Activated CD8-positive, alpha-beta memory T cell treated with anti-CD3 and anti-CD28 coated beads, Interleukin-2, amount 50 U/mL, for 1 hour (primary cell): ENCODE results near the gene NOS1.

ENCODE experiments used
- DNase-seq: peaks from one replicate; pipeline ENCODE4 v3.0.0-alpha.2; 2020; ENCODE audit errors: extremely low read depth

The NOS1 gene

DNA sequence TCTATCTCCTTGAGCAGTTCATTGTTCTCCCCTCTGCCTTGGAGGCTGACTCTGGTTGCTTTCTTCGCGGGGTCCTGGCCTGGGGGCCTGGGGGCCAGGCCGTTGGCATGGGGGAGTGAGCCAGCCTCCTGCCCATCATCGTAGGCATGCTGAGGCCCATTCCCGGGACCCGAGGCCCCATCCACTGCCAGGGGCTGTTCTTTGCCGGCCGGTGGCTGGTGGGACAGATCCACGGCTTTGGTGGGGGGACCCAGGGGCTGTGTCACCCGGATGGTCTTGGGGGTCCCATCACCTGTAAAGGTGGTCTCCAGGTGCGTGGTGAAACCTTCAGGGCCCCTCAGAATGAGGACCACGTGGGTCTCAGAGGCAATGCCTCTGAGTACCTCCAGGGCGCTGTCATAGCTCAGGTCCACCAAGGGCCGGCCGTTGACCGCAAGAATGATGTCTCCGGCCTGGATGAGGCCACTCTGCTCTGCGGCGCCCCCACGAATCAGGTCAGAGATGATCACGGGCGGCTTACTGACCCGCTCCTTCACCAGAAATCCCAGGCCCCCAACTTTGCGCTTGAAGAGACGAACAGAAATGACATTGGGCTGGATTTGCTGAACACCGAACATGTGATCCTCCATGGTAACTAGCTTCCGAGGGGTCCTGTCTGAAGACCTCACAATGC is 30.8 kb downstream of the NOS1 start:
- DNase-seq: no peak

DNA sequence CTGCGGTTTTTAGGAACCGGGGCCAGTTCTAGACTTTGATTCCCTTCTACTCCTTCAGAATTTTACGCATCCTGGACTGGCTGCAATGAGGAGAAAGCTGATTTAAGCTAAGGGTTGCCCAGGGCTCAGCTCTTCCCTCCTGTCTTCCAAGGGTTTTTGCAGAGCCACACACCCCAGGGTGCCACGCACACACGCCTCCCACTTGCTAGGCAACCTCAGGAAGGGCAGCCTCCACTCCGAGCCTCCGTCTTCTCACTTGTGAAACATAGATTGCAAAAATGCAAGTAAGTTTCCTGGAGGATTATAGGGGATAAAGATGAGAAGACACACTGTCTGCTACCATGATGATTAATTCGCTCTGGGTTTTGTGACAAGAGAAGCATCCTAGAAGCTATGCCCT is 31.7 kb downstream of the NOS1 start:
- DNase-seq: no peak

DNA sequence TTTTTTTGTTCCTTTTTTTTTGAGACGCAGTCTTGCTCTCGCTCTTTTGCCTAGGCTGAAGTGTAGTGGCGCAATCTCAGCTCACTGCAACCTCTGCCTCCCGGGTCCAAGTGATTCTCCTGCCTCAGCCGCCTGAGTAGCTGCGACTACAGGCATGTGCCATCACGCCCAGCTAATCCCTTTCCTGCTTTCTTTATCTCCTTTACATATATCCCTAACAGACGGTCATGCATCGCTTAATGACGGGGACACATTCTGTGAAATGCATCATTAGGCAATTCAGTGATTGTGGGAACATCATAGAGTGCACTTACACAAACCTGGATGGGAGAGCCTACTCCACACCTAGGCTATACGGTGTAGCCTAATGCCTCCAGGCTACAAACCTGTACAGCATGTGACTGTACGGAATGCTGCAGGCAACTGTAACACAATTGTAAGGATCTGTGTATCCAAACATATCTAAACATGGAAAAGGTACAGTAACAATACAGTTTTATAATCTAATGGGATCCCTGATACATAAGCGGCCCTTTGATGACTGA is 32.8 kb downstream of the NOS1 start:
- no peak for DNase-seq

- DNase-seq: no peak
These were observed 39.0 kb downstream of the NOS1 start for GRCh38 chr12:117322428-117322827.

DNA sequence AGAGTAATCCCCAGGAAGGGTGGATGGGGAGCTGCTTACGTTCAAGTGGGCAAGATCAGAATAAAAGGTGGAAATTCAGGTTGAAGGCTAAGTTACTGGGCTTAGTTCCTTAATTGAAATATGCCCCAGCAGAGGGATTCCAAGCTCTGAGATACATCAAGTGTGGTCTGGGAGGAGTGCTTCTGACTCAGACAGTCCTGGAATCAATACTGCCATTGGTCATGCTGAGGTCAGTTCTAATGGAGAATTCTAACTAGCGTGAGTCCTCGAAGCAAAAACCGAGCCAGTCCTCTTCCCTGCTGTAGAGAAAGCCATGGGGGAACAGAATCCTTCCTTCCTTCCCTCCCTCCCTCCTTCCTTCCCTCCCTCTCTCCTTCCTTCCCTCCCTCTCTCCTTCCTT is 39.9 kb downstream of the NOS1 start:
- no peak for DNase-seq

- DNase-seq: no peak
These were observed 42.8 kb downstream of the NOS1 start for GRCh38 chr12:117318591-117318990.

- DNase-seq: no peak
These were observed 45.1 kb downstream of the NOS1 start for GRCh38 chr12:117316336-117316735.

DNA sequence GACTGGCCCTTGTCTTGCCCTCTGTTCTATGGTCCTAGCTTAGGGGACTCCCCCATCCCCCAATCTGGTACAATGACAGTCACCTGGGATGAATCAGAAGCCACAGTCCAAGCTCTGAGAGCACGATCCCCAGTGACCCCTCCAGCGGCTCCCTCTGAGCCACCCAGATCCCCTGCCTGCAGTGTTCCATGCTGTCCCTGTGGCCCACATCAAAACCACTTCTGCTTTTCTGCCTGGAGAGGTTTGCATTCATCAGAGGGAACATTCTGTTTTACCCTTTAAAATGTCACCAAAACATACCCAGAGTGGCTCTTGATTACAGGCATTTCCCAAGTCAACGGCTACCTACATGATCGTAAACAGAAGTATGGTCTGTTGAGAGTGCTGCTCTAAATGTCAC is 47.5 kb downstream of the NOS1 start:
- no peak for DNase-seq

- DNase-seq: no peak
These were observed 48.7 kb downstream of the NOS1 start for GRCh38 chr12:117312770-117313169.

DNA sequence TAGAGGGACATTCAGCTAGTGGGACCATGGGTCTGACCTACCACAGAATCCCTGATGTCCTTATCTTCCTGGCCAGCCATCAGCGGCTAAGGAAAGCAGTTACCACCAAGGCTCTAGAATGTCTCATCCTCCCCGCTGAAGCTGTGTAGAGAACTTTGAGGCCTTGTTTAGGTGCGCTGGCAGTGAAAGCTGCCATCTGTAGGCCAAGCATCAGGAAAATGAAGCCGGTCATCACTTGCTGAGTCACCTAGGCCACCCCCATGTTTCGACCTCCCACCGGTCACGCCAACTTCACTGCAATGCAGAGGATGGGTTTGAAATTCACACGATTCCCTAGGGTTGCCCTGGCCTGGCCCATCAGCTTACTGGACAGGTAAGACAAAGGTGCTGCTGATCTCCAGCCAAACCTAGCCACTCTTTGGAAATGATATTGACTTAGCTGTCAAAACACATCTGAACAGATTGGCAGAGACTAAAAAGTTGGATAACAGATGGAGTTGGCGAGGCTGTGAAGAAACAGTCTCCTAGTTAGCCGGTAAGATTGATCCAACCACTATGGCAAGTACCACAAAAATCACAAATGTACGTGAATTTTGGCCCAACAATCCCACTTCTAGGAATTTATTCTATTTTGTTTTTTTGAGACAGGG is 52.0 kb downstream of the NOS1 start:
- DNase-seq: no peak

GRCh38 chr12:117300174-117300573 is 61.3 kb downstream of the NOS1 start:
- no peak for DNase-seq

- no peak for DNase-seq
These were observed 62.7 kb downstream of the NOS1 start for GRCh38 chr12:117298648-117299225.

GRCh38 chr12:117298191-117298590 is 63.2 kb downstream of the NOS1 start:
- DNase-seq: no peak

- no peak for DNase-seq
These were observed 67.2 kb downstream of the NOS1 start for GRCh38 chr12:117294189-117294603.

DNA sequence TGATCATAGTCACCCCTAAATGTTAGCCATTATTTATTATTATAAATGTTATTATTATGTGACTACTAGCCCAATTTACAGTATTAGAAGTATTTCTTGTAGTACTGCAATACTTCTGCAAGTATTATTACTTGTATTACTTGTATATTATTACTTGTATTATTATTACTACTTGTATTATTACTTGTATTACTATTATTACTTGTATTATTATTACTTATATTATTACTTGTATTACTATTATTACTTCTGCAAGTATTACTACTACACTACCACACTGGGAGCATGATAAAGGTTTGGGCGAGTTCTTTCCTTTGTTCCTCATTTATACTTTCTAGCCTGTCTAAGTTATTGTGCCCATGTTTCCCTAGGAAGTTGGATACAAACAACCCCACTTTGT is 67.9 kb downstream of the NOS1 start:
- no peak for DNase-seq

DNA sequence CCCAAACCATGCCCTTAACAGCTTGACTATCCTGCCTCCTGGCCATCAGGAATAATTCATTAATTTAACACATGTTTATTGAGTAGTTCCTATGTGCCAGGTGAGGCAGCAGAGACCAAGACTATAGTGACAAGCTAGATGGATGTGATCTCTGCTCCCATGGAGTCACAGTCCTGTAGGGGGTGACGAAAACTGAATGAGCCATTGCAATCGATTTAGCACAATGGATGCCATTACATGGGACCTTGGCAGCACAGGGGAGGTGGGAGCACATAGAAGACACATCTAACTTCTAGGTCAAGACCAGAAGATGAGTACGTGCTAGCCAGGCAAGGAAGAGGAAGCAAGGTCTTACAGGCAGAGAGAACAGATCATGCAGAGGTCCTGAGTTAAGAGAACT is 68.7 kb downstream of the NOS1 start:
- no peak for DNase-seq

- no peak for DNase-seq
These were observed 77.3 kb downstream of the NOS1 start for GRCh38 chr12:117284140-117284539.

GRCh38 chr12:117282490-117282889 is 78.9 kb downstream of the NOS1 start:
- no peak for DNase-seq

DNA sequence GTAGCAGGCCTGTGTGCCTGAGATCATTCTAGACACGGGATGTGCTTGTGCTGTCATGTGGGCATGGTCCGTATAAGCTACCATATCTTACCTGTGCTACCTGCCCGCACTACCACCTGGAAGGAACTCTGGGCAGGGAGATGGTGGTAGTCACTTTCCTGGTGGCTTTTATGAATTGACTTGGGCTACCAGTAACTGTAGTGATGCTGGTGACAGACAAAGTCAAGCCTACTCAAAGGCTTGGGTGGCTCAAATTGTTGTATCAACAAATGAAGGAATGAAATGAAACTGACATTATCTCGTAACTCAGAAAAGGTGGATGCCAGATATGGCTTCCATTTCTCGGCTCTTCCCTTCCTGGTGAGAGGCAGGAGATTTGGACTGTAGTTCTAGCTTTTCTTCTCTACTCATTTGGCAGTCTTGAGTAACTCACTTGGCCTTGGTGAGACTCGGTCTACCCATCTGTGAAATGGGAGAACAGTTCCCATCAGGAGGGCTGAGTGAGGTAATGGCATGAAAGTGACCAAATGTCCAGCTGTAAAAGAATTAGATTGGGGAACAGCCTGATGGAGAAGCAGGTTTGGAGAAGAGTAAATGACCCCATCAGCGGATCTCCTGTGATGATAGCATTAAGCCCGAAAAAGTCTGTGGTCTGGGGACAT is 81.3 kb downstream of the NOS1 start:
- no peak for DNase-seq

GRCh38 chr12:117279606-117280005 is 81.8 kb downstream of the NOS1 start:
- no peak for DNase-seq

- no peak for DNase-seq
These were observed 83.6 kb downstream of the NOS1 start for GRCh38 chr12:117277875-117278274.

- no peak for DNase-seq
These were observed 88.3 kb downstream of the NOS1 start for GRCh38 chr12:117273091-117273490.

GRCh38 chr12:117272690-117273089 is 88.7 kb downstream of the NOS1 start:
- DNase-seq: no peak
